Measurements from ENCODE around the gene PPY.
A peak's percentile ranks its signal among the peaks of the same experiment; 100 is the strongest.
"Not testable (repeated sequence)": the region's sequence is repeated elsewhere in the genome, so short reads cannot be mapped to it uniquely, and the experiment has no call there.

The PPY gene

GRCh38 chr17:43932357-43932756, 9.9 kb downstream of the PPY start:
- DNase-seq (ENCODE audit: low spot score), result peak; percentile 29

- DNase-seq (ENCODE audit: low spot score), result no peak
Observed at GRCh38 chr17:43931062-43931571, 11.2 kb downstream of the PPY start.

- DNase-seq (ENCODE audit: low spot score), result no peak
Observed at GRCh38 chr17:43928609-43929008, 13.7 kb downstream of the PPY start.

GRCh38 chr17:43927929-43928328, 14.3 kb downstream of the PPY start:
- not testable (repeated sequence) for DNase-seq (ENCODE audit: low spot score)

- no peak for DNase-seq (ENCODE audit: low spot score)
Observed at GRCh38 chr17:43927060-43927864, 15.0 kb downstream of the PPY start.

GRCh38 chr17:43924558-43924957, 17.7 kb downstream of the PPY start:
- no peak for DNase-seq (ENCODE audit: low spot score)

- no peak for DNase-seq (ENCODE audit: low spot score)
Observed at GRCh38 chr17:43920500-43921095, 21.7 kb downstream of the PPY start.

GRCh38 chr17:43918026-43918389, 24.3 kb downstream of the PPY start:
- DNase-seq (ENCODE audit: low spot score), result no peak

GRCh38 chr17:43917348-43918025, 24.8 kb downstream of the PPY start:
- DNase-seq (ENCODE audit: low spot score), result no peak

- DNase-seq (ENCODE audit: low spot score), result no peak
Observed at GRCh38 chr17:43917016-43917347, 25.3 kb downstream of the PPY start.

GRCh38 chr17:43916385-43916784, 25.9 kb downstream of the PPY start:
- DNase-seq (ENCODE audit: low spot score), result no peak

- no peak for DNase-seq (ENCODE audit: low spot score)
Observed at GRCh38 chr17:43915559-43915958, 26.7 kb downstream of the PPY start.

GRCh38 chr17:43914451-43914850, 27.8 kb downstream of the PPY start:
- peak; percentile 89 for DNase-seq (ENCODE audit: low spot score)

GRCh38 chr17:43913584-43913983, 28.7 kb downstream of the PPY start:
- DNase-seq (ENCODE audit: low spot score), result peak; percentile 26

GRCh38 chr17:43912635-43913304, 29.5 kb downstream of the PPY start:
- no peak for DNase-seq (ENCODE audit: low spot score)

- DNase-seq (ENCODE audit: low spot score), result no peak
Observed at GRCh38 chr17:43911904-43912303, 30.4 kb downstream of the PPY start.

- no peak for DNase-seq (ENCODE audit: low spot score)
Observed at GRCh38 chr17:43909537-43910231, 32.6 kb downstream of the PPY start.

- DNase-seq (ENCODE audit: low spot score), result peak; percentile 90
Observed at GRCh38 chr17:43907998-43908721, 34.1 kb downstream of the PPY start.

GRCh38 chr17:43907425-43907981, 34.8 kb downstream of the PPY start, which contains the start of gene MPP2:
MPP2 (minus strand) TSS chr17:43907536; CDS start chr17:43904460, 3,076 bp downstream.
- peak; percentile 92 for DNase-seq (ENCODE audit: low spot score)

- DNase-seq (ENCODE audit: low spot score), result no peak
Observed at GRCh38 chr17:43906951-43907424, 35.3 kb downstream of the PPY start.

Measured in D341Med (cell line).